Loucy (cell line): ENCODE data around the gene RXRA.
A peak's percentile ranks its signal among the peaks of the same experiment; 100 is the strongest.

ENCODE experiments used
- H2AFZ ChIP-seq: fragments of 200-600 bp; sonication (generic); 2 replicates; pipeline ENCODE4 v1.6.0; 2016; ENCODE audit warnings: antibody characterized with exemption, mild to moderate bottlenecking, low read length, moderate library complexity
- H3F3A ChIP-seq: fragments of 200-600 bp; 2 replicates; pipeline ENCODE4 v1.6.0; 2016; ENCODE audit warnings: antibody characterized with exemption, low read depth, mild to moderate bottlenecking
- H3K27me3 ChIP-seq: fragments of 200-600 bp; sonication (generic); 2 replicates; pipeline ENCODE4 v1.6.1; 2014; ENCODE audit warnings: low read length, mild to moderate bottlenecking; ENCODE audit not compliant: insufficient read depth, poor library complexity, severe bottlenecking
- H3K36me3 ChIP-seq: fragments of 200-600 bp; sonication (generic); 2 replicates; pipeline ENCODE4 v1.6.1; 2016; ENCODE audit warnings: low read length; ENCODE audit not compliant: insufficient read depth
- H3K4me1 ChIP-seq: fragments of 200-600 bp; sonication (generic); 2 replicates; pipeline ENCODE4 v1.5.1; 2014; ENCODE audit warnings: low read length, mild to moderate bottlenecking; ENCODE audit not compliant: insufficient read depth, poor library complexity, severe bottlenecking
- H3K4me2 ChIP-seq: fragments of 200-600 bp; sonication (generic); 2 replicates; pipeline ENCODE4 v1.6.0; 2014; ENCODE audit warnings: antibody characterized with exemption, low read length, low read depth, mild to moderate bottlenecking; ENCODE audit not compliant: poor library complexity, severe bottlenecking
- H3K4me3 ChIP-seq: fragments of 200-600 bp; sonication (generic); 2 replicates; pipeline ENCODE4 v1.5.1; 2014; ENCODE audit warnings: low read length, mild to moderate bottlenecking, mixed read lengths; ENCODE audit not compliant: poor library complexity, severe bottlenecking
- H3K79me2 ChIP-seq: fragments of 200-600 bp; sonication (generic); 2 replicates; pipeline ENCODE4 v1.6.1; 2014; ENCODE audit warnings: low read length; ENCODE audit not compliant: insufficient read depth
- H3K9ac ChIP-seq: fragments of 200-600 bp; sonication (generic); 2 replicates; pipeline ENCODE4 v1.6.0; 2014; ENCODE audit warnings: mild to moderate bottlenecking, low read depth, low read length, moderate library complexity; ENCODE audit not compliant: poor library complexity, severe bottlenecking
- H3K9me2 ChIP-seq: fragments of 200-600 bp; sonication (generic); replicated peaks from 2 replicates; pipeline ENCODE4 v1.6.1; 2016; ENCODE audit warnings: low read depth, low read length, mixed read lengths
- H3K9me3 ChIP-seq: fragments of 200-600 bp; sonication (generic); 2 replicates; pipeline ENCODE4 v1.6.1; 2014; ENCODE audit warnings: mild to moderate bottlenecking, antibody characterized with exemption, low read length, low read depth; ENCODE audit not compliant: insufficient read depth
- H4K20me1 ChIP-seq: fragments of 200-600 bp; sonication (generic); 2 replicates; pipeline ENCODE4 v1.6.0; 2014; ENCODE audit warnings: antibody characterized with exemption, low read length, mild to moderate bottlenecking; ENCODE audit not compliant: insufficient read depth, poor library complexity, severe bottlenecking
- EZH2phosphoT487 ChIP-seq: fragments of 200-600 bp; IDR thresholded peaks from 2 replicates; pipeline ENCODE4 v1.6.1; 2018; ENCODE audit warnings: antibody characterized with exemption, mild to moderate bottlenecking, moderate library complexity, borderline replicate concordance
- TF ChIP-seq, protein P1 (sequence below): fragments of 200-600 bp; sonication (generic); conservative IDR thresholded peaks from 2 replicates; pipeline ENCODE4 v1.5.1; 2014; ENCODE audit warnings: mild to moderate bottlenecking, antibody characterized with exemption, low read length

RXRA gene

DNA sequence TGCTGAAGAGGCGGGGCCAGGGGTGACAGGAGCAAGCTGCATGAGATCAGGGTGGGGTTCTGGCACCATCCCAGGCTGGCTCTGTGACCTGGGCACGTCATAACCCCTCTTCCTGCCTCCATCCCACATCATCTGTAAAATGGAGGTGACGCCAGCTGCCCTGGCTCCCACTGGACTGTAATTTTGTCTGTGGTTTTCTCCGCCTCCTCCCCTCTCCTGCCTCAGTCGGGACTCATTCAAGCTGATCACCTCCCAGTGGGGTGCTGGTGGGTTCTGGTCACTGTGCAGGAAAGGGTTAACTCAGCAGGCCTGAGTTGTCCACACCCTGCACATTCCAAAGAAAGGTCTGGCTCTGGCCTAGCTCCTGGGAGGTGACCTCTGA lies 128.2 kb downstream of the RXRA start:
- no peaks in the 10 kb centered on the region for H3K27me3 ChIP-seq
- TF ChIP-seq, protein P1, sequence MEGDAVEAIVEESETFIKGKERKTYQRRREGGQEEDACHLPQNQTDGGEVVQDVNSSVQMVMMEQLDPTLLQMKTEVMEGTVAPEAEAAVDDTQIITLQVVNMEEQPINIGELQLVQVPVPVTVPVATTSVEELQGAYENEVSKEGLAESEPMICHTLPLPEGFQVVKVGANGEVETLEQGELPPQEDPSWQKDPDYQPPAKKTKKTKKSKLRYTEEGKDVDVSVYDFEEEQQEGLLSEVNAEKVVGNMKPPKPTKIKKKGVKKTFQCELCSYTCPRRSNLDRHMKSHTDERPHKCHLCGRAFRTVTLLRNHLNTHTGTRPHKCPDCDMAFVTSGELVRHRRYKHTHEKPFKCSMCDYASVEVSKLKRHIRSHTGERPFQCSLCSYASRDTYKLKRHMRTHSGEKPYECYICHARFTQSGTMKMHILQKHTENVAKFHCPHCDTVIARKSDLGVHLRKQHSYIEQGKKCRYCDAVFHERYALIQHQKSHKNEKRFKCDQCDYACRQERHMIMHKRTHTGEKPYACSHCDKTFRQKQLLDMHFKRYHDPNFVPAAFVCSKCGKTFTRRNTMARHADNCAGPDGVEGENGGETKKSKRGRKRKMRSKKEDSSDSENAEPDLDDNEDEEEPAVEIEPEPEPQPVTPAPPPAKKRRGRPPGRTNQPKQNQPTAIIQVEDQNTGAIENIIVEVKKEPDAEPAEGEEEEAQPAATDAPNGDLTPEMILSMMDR, result no peak
- no peak for TF ChIP-seq EZH2phosphoT487

DNA sequence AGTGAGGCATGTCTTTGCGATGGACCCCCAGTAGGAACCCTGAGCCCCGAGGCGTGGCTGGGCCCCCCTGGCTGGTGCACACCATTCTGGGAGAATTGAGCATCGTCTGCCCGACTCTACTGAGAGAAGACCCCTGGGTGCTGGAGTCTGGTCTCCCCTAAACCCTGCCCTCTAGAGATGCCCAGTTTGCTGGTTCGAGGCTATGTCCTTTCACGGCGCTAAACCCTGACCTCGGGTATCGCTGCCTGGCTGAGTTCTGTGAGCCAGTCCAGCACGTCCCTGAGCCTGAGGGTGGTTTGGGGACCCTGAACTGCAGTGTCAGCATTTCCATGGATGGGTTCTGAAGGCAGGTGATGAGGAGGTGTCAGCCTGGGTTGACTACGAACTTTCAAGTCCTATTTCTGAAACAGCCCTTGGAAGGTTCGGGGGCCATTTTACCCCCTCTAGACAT lies 128.8 kb downstream of the RXRA start:
- Histone ChIP-seq H3K9ac (peak overlapping the region; percentile 61), H3K9me2 (no peaks in the 10 kb centered on the region), H3K79me2 (no peaks in the 10 kb centered on the region; the same call in 1 of the 2 replicates), H3F3A (peaks cover 4% of the 10 kb centered on the region; the same call in 1 of the 2 replicates), H3K4me2 (no peak overlapping the region), H3K4me1 (peaks cover 67% of the 10 kb centered on the region), H3K4me3 (no peak overlapping the region), H3K9me3 (no peaks in the 10 kb centered on the region), H4K20me1 (no peaks in the 10 kb centered on the region), H3K36me3 (no peaks in the 10 kb centered on the region), H3K27me3 (no peaks in the 10 kb centered on the region), H2AFZ (no peak overlapping the region)
- no peak for TF ChIP-seq EZH2phosphoT487

More for the DNA sequence above, 128.2 kb downstream of the RXRA start:
- no peaks in the 10 kb centered on the region for H3K9me3 ChIP-seq
- no peaks in the 10 kb centered on the region for H4K20me1 ChIP-seq
- no peak overlapping the region for H3K4me3 ChIP-seq
- H3K36me3 ChIP-seq, result no peaks in the 10 kb centered on the region
- no peaks in the 10 kb centered on the region; the same call in 1 of the 2 replicates for H3K79me2 ChIP-seq
- H3K9ac ChIP-seq, result peak overlapping the region; percentile 12
- H3K4me2 ChIP-seq, result no peak overlapping the region
- H2AFZ ChIP-seq, result no peak overlapping the region
- no peaks in the 10 kb centered on the region for H3K9me2 ChIP-seq
- H3F3A ChIP-seq, result peaks cover 4% of the 10 kb centered on the region; the same call in 1 of the 2 replicates
- H3K4me1 ChIP-seq, result peaks cover 65% of the 10 kb centered on the region

DNA sequence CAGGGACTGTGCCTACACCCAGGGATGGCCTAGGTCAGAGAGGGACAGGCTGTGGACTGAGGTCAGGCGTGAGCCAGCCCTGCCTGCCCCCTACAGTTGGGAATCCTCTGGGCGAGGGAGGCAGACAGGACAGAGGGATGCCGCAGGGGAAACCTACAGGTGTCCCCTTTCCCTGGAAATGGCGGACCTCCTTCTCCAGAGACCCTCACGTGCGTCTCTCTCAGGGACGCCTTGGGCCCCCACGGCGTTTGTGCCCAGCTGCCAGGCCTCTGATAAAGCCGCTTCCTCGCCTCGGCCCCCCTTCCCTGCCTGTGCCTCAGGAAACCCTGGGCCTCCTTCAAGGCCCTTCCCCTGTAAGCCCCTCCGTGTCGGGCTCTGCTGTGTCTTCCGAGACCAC lies 129.3 kb downstream of the RXRA start:
- Histone ChIP-seq H3K4me1 (peaks cover 67% of the 10 kb centered on the region), H3K36me3 (no peaks in the 10 kb centered on the region), H3K4me2 (peak overlapping the region; percentile 62), H4K20me1 (no peaks in the 10 kb centered on the region), H3K4me3 (no peak overlapping the region), H3K9ac (peak overlapping the region; percentile 61), H3K27me3 (no peaks in the 10 kb centered on the region), H2AFZ (no peak overlapping the region), H3K9me3 (no peaks in the 10 kb centered on the region), H3K9me2 (no peaks in the 10 kb centered on the region), H3F3A (peaks cover 4% of the 10 kb centered on the region; the same call in 1 of the 2 replicates), H3K79me2 (no peaks in the 10 kb centered on the region; the same call in 1 of the 2 replicates)
- TF ChIP-seq, protein P1, result no peak
- TF ChIP-seq EZH2phosphoT487, result no peak
